Spleen (tissue), 11 donors: Measurements from ENCODE around the gene UTY. TPM values are rescaled to one million over a fixed set of nuclear protein-coding genes. Genes with fewer than 3 reads are reported as not detected.
A peak's percentile ranks its signal among the peaks of the same experiment; 100 is the strongest.

Source experiments
- DNase-seq: peaks from one replicate; pipeline ENCODE4 v3.0.0-alpha.2; 2020
- H3K27ac ChIP-seq, 8 donors: fragments of 200-600 bp; sonication (generic) in 7 of 8; 1 replicate in 4 of 8; 2 replicates in 4 of 8; pipeline versions ENCODE4 v1.5.0 to v1.8.0; 2016 to 2021; ENCODE audit warnings: inconsistent platforms in 4 of 8, mild to moderate bottlenecking in 4 of 8, moderate library complexity in 1 of 8
- H3K27me3 ChIP-seq, 7 donors: fragments of 200-600 bp; sonication (generic) in 6 of 7; replicated peaks in 1 of 7; 1 replicate in 4 of 7; 2 replicates in 3 of 7; pipeline versions ENCODE4 v1.5.0 to v1.8.0; 2016 to 2021; ENCODE audit warnings: inconsistent platforms in 3 of 7, mild to moderate bottlenecking in 1 of 7
- H3K36me3 ChIP-seq, 6 donors: fragments of 200-600 bp; sonication (generic) in 5 of 6; 1 replicate in 4 of 6; 2 replicates in 2 of 6; pipeline versions ENCODE4 v1.5.0 to v1.8.0; 2016 to 2021; ENCODE audit warnings: inconsistent platforms in 2 of 6
- H3K4me1 ChIP-seq, 6 donors: fragments of 200-600 bp; sonication (generic) in 5 of 6; 1 replicate in 3 of 6; 2 replicates in 3 of 6; pipeline versions ENCODE4 v1.5.0 to v1.8.0; 2016 to 2021; ENCODE audit warnings: inconsistent platforms in 3 of 6
- H3K4me3 ChIP-seq, 8 donors: fragments of 200-600 bp; sonication (generic) in 7 of 8; 1 replicate in 4 of 8; 2 replicates in 4 of 8; pipeline versions ENCODE4 v1.5.0 to v1.8.0; 2016 to 2021; ENCODE audit warnings: inconsistent platforms in 4 of 8, mild to moderate bottlenecking in 4 of 8, moderate library complexity in 2 of 8
- H3K9me3 ChIP-seq, 8 donors: fragments of 200-600 bp; sonication (generic) in 7 of 8; 1 replicate in 4 of 8; 2 replicates in 4 of 8; pipeline versions ENCODE4 v1.5.0 to v1.8.0; 2016 to 2021; ENCODE audit warnings: inconsistent platforms in 4 of 8
- POLR2A ChIP-seq, 3 donors: fragments of 450-650 bp; IDR thresholded peaks; one replicate each; pipeline ENCODE4 v1.5.1; 2017; ENCODE audit warnings: antibody characterized with exemption in 3 of 3, mild to moderate bottlenecking in 1 of 3
- POLR2AphosphoS5 ChIP-seq, 3 donors: sonication (generic); formaldehyde crosslinking; IDR thresholded peaks; one replicate each; pipeline ENCODE4 v1.5.1; 2017; ENCODE audit warnings: antibody characterized with exemption in 3 of 3
- WGBS, 5 donors: extraction: QIAGEN DNeasy Blood & Tissue Kit in 3 of 5; methylation state at CpG; one replicate each; pipeline versions ENCODE4 v1.1.5 to v1.1.7; 2013 to 2018; 5-methylcytosine and 5-hydroxymethylcytosine counted together
- intact Hi-C: fragments of 100-400 bp; cut with DNase I; formaldehyde crosslinking; loops from one replicate; pipeline ENCODE4 v1.15.0; 2023; ENCODE audit warnings: low total_unique reads
- polyA plus RNA-seq, 3 donors: library from polyadenylated mRNA; stranded (reverse); fragments of 200-250 nt; gene quantifications; one replicate each; pipeline ENCODE4 v1.2.1, GENCODE V29; 2013
- total RNA-seq, 7 donors: library from RNA; depleted of rRNA in 3 of 7; stranded (reverse); fragments of >200 nt in 3 of 7; fragmentation: NEBNext Ultra II Directional in 4 of 7; extraction: Animal tissue kit (Norgen Biotek cat#: 25700) in 4 of 7; gene quantifications; one replicate each; pipeline versions ENCODE4 v1.1.0 to v1.2.1, GENCODE V29; 2016 to 2021
- TF ChIP-seq, protein P1 (sequence below), 11 experiments: fragments of 200-600 bp in 7 of 11; fragments of 450-650 bp in 4 of 11; sonication (generic) in 4 of 11; IDR thresholded peaks in 8 of 11; conservative IDR thresholded peaks in 3 of 11; 1 replicate in 7 of 11; 2 replicates in 4 of 11; pipeline versions ENCODE4 v1.4.0 to v1.8.0; 2016 to 2021; ENCODE audit warnings: antibody characterized with exemption in 11 of 11, inconsistent platforms in 4 of 11, mild to moderate bottlenecking in 1 of 11
- donor health status: healthy with polysubstance abuse.
- donor health status: DM: no; HTN: no; CAD: no; lungs with moderate emphysema.
- donor health status: DM: no; HTN: no; CAD: no.
- donor health status: Bipolar disorder and iron deficiency.
- donor health status: healthy.
- donor health status: DM: no; HTN: no; CAD: no.
- donor health status: DM: yes; HTN: yes; CAD: no.

The UTY gene
- total and polyA plus RNA-seq, 10 donors, result under 0.01 to 64.1 (median 4.5) TPM; not detected in 4

GRCh38 chrY:13363641-13364040 is 116.2 kb downstream of the UTY start:
- no peak for DNase-seq
- TF ChIP-seq, protein P1, sequence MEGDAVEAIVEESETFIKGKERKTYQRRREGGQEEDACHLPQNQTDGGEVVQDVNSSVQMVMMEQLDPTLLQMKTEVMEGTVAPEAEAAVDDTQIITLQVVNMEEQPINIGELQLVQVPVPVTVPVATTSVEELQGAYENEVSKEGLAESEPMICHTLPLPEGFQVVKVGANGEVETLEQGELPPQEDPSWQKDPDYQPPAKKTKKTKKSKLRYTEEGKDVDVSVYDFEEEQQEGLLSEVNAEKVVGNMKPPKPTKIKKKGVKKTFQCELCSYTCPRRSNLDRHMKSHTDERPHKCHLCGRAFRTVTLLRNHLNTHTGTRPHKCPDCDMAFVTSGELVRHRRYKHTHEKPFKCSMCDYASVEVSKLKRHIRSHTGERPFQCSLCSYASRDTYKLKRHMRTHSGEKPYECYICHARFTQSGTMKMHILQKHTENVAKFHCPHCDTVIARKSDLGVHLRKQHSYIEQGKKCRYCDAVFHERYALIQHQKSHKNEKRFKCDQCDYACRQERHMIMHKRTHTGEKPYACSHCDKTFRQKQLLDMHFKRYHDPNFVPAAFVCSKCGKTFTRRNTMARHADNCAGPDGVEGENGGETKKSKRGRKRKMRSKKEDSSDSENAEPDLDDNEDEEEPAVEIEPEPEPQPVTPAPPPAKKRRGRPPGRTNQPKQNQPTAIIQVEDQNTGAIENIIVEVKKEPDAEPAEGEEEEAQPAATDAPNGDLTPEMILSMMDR (IDR thresholded peaks at IDR 0.05 in 8 of 11, conservative IDR thresholded peaks at IDR 0.05 in 3 of 11), result no peak
- TF ChIP-seq POLR2AphosphoS5 (IDR thresholded peaks at IDR 0.05) (no peak), POLR2A (IDR thresholded peaks at IDR 0.05) (no peak)
- Histone ChIP-seq H3K4me1 (peaks cover 0 to 26% (median 0%) of the 10 kb centered on the region in 6 donors), H3K27me3 (no peaks in the 10 kb centered on the region), H3K4me3 (no peak overlapping the region), H3K9me3 (no peaks in the 10 kb centered on the region), H3K36me3 (peaks cover 0 to 29% (median 0%) of the 10 kb centered on the region in 6 donors), H3K27ac (peak overlapping the region in 3 of 8 donors; percentile 9 to 67 (median 54))
- WGBS, 5 donors, result 39 to 77% (median 50%) methylated on average over 2 of the region's 2 CpGs; no CpG with 5 or more reads in 2 of the 5 donors
- intact Hi-C loops, result no loop called here

DNA sequence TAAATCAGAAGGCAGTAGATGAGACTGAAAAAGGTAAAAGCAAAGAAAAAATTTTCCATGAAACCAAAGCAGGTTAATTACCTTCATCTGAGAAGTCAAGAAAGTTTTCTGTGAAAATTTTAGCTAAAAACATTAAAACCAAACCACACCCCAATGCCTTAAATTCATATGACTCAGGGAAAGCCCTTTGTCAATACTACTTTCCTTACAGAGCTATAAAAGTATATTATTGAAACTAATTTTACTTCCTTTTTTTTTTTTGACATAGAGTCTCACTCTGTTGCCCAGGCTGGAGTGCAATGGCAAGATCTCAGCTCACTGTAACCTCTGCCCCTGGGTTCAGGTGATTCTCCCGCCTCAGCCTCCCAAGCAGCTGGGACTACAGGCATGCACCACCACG is 117.2 kb downstream of the UTY start:
- no peaks in the 10 kb centered on the region for H3K27me3 ChIP-seq
- peaks cover 0 to 30% (median 0%) of the 10 kb centered on the region in 6 donors for H3K36me3 ChIP-seq
- intact Hi-C loops, result no loop called here
- 63 to 85% (median 83%) methylated on average over 2 of the region's 2 CpGs; no CpG with 5 or more reads in 2 of the 5 donors for WGBS, 5 donors
- TF ChIP-seq, protein P1 (IDR thresholded peaks at IDR 0.05 in 8 of 11, conservative IDR thresholded peaks at IDR 0.05 in 3 of 11), result no peak
- TF ChIP-seq POLR2A (IDR thresholded peaks at IDR 0.05) (no peak), POLR2AphosphoS5 (IDR thresholded peaks at IDR 0.05) (no peak)
- peaks cover 0 to 26% (median 0%) of the 10 kb centered on the region in 6 donors for H3K4me1 ChIP-seq
- H3K27ac ChIP-seq, result peak overlapping the region in 3 of 8 donors; percentile 9 to 67 (median 54)
- H3K9me3 ChIP-seq, result no peaks in the 10 kb centered on the region
- H3K4me3 ChIP-seq, result no peak overlapping the region
- DNase-seq, result no peak

- peaks cover 0 to 37% (median 0%) of the 10 kb centered on the region in 6 donors for H3K36me3 ChIP-seq
- H3K27ac ChIP-seq, result peak overlapping the region in 3 of 8 donors; percentile 9 to 67 (median 54)
- no peak overlapping the region for H3K4me3 ChIP-seq
- 72 to 76% (median 75%) methylated on average over 2 of the region's 2 CpGs; no CpG with 5 or more reads in 2 of the 5 donors for WGBS, 5 donors
- intact Hi-C loops, result no loop called here
- peaks cover 0 to 26% (median 0%) of the 10 kb centered on the region in 6 donors for H3K4me1 ChIP-seq
- TF ChIP-seq POLR2A (IDR thresholded peaks at IDR 0.05) (no peak), POLR2AphosphoS5 (IDR thresholded peaks at IDR 0.05) (no peak)
- TF ChIP-seq, protein P1 (IDR thresholded peaks at IDR 0.05 in 8 of 11, conservative IDR thresholded peaks at IDR 0.05 in 3 of 11), result no peak
- H3K27me3 ChIP-seq, result no peaks in the 10 kb centered on the region
- H3K9me3 ChIP-seq, result no peaks in the 10 kb centered on the region
- no peak for DNase-seq
These were observed 117.9 kb downstream of the UTY start for GRCh38 chrY:13361656-13362636.

DNA sequence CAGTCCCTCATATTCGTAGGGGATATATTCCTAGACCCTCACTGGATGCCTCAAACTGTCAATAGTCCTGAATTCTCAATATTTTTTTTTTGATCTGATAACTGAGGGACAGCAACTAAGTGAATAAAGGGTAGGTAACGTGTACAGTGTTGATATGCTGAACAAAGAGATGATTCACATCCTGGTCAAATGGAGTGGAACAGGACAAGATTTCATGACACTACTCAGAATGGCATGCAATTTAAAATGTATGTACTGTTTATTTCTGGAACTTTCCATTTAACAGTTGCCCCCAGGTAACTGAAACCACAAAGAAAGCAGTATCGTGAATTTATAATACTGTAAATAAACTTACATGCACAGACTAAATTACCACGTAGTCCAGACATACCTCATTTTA is 128.4 kb downstream of the UTY start:
- Histone ChIP-seq H3K36me3 (peaks cover 0 to 64% (median 0%) of the 10 kb centered on the region in 6 donors), H3K9me3 (no peaks in the 10 kb centered on the region), H3K27me3 (no peaks in the 10 kb centered on the region), H3K4me3 (no peak overlapping the region), H3K4me1 (peaks cover 0 to 13% (median 0%) of the 10 kb centered on the region in 6 donors), H3K27ac (no peak overlapping the region)
- WGBS, 5 donors, result 82 to 94% (median 87%) methylated on average over 4 of the region's 4 CpGs; no CpG with 5 or more reads in 2 of the 5 donors
- TF ChIP-seq POLR2AphosphoS5 (IDR thresholded peaks at IDR 0.05), result no peak
- TF ChIP-seq POLR2A (IDR thresholded peaks at IDR 0.05), result no peak
- no peak for DNase-seq
- intact Hi-C loops, result no loop called here
